GM12864 (cell line): ENCODE results near the gene UBA1.

ENCODE experiments used
- DNase-seq: peaks from one replicate; pipeline ENCODE4 v3.0.0-alpha.2; 2011; ENCODE audit warnings: low read depth
- H3K4me3 ChIP-seq: 2 replicates; pipeline ENCODE4 v1.5.1; 2011; ENCODE audit warnings: mild to moderate bottlenecking, low read depth, low read length, control low read depth
- TF ChIP-seq, protein P1 (sequence below): IDR thresholded peaks from 2 replicates; pipeline ENCODE4 v1.5.1; 2011; ENCODE audit warnings: low read depth, mild to moderate bottlenecking, moderate library complexity, low read length, control low read depth, inconsistent platforms; ENCODE audit errors: missing control alignments

Gene UBA1

DNA sequence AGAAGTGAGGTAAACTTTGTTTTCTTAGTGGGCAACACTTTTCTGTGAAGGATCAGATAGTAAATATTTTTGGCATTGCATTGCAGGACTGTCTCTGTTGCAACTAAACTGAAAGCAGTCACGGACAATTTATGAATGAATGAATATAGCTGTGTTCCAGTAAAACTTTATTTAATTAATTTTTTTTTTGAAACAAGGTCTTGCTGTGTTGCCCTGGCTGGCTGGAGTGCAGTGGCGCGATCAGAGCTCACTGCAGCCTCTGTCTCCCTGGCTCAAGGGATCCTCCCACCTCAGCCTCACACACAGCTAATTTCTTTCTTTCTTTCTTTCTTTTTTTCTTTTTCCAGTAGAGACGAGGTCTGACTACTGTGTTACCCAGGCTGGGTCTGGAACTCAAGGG lies 32.8 kb upstream of the UBA1 start:
- no peak overlapping the region for H3K4me3 ChIP-seq
- no peak for DNase-seq
- TF ChIP-seq, protein P1, sequence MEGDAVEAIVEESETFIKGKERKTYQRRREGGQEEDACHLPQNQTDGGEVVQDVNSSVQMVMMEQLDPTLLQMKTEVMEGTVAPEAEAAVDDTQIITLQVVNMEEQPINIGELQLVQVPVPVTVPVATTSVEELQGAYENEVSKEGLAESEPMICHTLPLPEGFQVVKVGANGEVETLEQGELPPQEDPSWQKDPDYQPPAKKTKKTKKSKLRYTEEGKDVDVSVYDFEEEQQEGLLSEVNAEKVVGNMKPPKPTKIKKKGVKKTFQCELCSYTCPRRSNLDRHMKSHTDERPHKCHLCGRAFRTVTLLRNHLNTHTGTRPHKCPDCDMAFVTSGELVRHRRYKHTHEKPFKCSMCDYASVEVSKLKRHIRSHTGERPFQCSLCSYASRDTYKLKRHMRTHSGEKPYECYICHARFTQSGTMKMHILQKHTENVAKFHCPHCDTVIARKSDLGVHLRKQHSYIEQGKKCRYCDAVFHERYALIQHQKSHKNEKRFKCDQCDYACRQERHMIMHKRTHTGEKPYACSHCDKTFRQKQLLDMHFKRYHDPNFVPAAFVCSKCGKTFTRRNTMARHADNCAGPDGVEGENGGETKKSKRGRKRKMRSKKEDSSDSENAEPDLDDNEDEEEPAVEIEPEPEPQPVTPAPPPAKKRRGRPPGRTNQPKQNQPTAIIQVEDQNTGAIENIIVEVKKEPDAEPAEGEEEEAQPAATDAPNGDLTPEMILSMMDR = no peak

DNA sequence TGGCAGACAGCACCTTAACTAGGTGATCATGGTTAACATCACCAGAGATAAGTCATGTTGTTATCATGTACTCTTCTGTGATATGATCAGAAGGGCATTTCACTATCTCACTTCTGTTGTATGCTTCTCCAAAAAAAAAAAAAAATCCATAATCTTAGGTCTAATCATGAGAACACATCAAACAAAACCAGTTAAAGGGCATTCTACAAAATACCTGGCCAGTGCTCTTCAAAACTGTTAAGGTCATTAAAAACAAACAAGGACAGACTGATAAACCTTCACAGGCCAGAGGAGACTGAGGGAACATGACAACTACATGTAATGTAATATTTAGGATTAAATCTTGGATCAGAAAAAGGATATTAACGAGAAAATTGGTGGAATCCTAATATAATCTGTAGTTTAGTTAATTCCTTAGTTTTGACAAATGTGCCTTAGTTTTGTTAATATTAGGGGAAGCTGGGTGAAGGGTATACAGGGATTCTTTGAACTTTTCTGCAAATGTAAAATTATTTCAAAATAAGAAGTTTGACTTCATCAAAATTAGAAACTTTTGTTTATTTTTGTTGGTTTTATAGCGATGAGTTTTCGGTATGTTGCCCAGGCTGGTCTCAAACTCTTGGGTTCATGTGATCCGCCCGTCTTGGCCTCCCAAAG lies 30.6 kb upstream of the UBA1 start:
- TF ChIP-seq, protein P1 = no peak
- DNase-seq = no peak
- H3K4me3 ChIP-seq = no peak overlapping the region

DNA sequence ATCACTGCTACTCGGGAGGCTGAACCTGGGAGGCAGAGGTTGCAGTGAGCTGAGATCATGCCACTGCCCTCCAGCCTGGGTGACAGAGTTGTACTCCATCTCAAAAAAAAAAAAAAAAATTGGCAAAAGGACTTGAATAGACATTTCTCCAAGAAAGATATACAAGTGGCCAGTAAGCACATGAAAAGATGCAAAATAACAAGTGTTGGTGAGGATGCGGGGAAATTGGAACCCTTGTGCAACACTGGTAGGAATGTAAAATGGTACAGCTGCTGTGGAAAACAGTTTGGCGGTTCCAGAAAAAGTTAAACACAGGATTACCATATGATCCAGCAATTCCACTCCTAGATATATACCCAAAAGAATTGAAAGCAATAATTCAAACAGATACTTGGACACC lies 29.2 kb upstream of the UBA1 start:
- no peak overlapping the region for H3K4me3 ChIP-seq
- no peak for DNase-seq
- TF ChIP-seq, protein P1 = no peak

DNA sequence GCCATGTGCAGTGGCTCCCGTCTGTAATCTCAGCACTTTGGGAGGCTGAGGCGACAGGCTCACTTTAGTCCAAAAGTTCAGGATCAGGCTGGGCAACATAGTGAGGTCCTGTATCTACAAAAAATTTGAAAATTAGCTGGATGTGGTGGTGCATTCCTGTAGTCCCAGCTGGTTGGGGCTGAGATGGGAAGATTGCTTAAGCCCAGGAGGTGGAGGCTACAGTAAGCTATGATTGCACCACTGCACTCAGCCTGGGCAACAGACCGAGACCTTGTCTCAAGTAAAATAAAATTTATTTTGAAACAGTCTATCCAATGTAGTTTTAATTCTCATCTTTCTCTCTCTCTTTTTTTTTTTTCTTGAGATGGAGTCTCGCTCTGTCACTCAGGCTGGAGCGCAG lies 27.5 kb upstream of the UBA1 start:
- no peak overlapping the region for H3K4me3 ChIP-seq
- TF ChIP-seq, protein P1 = no peak
- DNase-seq = no peak

DNA sequence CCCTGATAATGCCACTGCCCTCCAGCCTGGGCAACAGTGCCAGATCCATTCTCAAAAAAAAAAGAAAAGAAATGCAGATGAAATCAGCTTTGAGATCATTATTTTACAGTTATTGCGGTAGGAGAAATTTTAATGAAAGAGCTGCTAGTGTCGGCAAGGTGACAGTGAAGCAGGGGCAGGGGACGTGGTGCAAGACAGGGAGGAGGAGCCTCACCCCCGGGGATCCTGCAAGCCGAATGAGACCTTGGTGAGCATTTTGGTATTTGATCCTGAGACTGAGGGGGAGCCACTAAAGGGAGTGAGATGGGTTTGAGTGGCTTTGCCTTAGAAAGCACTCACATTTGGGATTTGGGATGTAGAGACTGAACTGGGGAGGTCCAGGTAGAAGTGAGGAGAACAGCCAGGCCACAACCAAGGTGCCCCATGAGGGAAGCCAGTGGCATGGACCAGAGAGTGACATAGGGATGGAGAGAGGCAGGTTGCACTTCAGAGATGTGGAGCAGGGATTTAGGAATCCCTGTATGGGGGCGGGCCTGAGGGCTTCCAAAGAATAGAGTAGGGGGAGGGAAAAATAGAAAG lies 25.0 kb upstream of the UBA1 start:
- no peak overlapping the region for H3K4me3 ChIP-seq
- no peak for DNase-seq

DNA sequence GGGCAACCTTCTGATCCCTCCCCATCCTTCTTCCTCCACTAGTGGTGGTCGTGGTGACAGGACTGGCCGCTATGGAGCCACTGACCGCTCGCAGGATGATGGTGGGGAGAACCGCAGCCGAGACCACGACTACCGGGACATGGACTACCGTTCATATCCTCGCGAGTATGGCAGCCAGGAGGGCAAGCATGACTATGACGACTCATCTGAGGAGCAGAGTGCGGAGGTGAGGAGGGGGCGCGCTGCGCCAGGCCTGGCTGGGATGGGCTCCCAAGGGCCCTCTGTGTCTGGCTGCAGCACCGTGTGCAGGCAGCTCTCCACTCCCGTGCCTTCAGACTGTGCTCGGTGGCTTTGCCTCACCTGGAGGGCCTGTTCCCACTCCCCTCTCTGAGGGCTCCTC lies 24.4 kb upstream of the UBA1 start:
- TF ChIP-seq, protein P1 = no peak
- DNase-seq = no peak
- no peak overlapping the region for H3K4me3 ChIP-seq

More for the DNA sequence above, 25.0 kb upstream of the UBA1 start:
- TF ChIP-seq, protein P1 = no peak
